OCI-LY7 (cell line): ENCODE data around the gene DHRSX. TPM values are rescaled to one million over a fixed set of nuclear protein-coding genes. Genes with fewer than 3 reads are reported as not detected.

Experiments used
- BruUV-seq: library from RNA; stranded (reverse); fragments of 400-500 nt; replicated peaks from 2 replicates; lab custom pipeline; 2021; lab: Mats Ljungman, UMichigan
- CTCF ChIA-PET: fragments of 300-600 bp; sonication (Branson Sonifier 250); formaldehyde crosslinking; loops from one replicate; lab custom pipeline; 2022; ENCODE audit warnings: antibody characterized with exemption; ENCODE audit not compliant: unreplicated experiment; lab: Charles Lee
- POLR2A ChIA-PET: fragments of 300-600 bp; sonication (Branson Sonifier 250); formaldehyde crosslinking; loops from one replicate; lab custom pipeline; 2022; ENCODE audit warnings: antibody characterized with exemption; lab: Charles Lee
- DNase-seq: peaks from one replicate; pipeline ENCODE4 v3.0.0-alpha.2; 2015; ENCODE audit warnings: low spot score
- H2AFZ ChIP-seq: fragments of 200-600 bp; sonication (generic), shearing (Covaris generic); 2 replicates; pipeline ENCODE4 v1.6.1; 2014; ENCODE audit warnings: mild to moderate bottlenecking, antibody characterized with exemption, low read length, moderate library complexity
- H3K27ac ChIP-seq: fragments of 200-600 bp; sonication (generic); 2 replicates; pipeline ENCODE4 v1.5.1; 2014; ENCODE audit warnings: mixed run types, low read depth, mild to moderate bottlenecking, moderate library complexity, low read length, inconsistent platforms; ENCODE audit not compliant: poor library complexity, severe bottlenecking
- H3K36me3 ChIP-seq: fragments of 200-600 bp; sonication (generic); 2 replicates; pipeline ENCODE4 v1.6.1; 2014; ENCODE audit warnings: mild to moderate bottlenecking, antibody characterized with exemption, low read length, moderate library complexity, mixed read lengths; ENCODE audit not compliant: insufficient read depth
- H3K4me1 ChIP-seq: fragments of 200-600 bp; sonication (generic); 2 replicates; pipeline ENCODE4 v1.5.1; 2014; ENCODE audit warnings: mild to moderate bottlenecking, low read length; ENCODE audit not compliant: insufficient read depth, poor library complexity, severe bottlenecking
- H3K4me2 ChIP-seq: fragments of 200-600 bp; sonication (generic); 2 replicates; pipeline ENCODE4 v1.6.1; 2014; ENCODE audit warnings: mild to moderate bottlenecking, low read length
- H3K4me3 ChIP-seq: fragments of 200-600 bp; sonication (generic); 2 replicates; pipeline ENCODE4 v1.5.1; 2014; ENCODE audit warnings: mild to moderate bottlenecking, low read depth, low read length; ENCODE audit not compliant: poor library complexity, severe bottlenecking
- H3K79me2 ChIP-seq: fragments of 200-600 bp; sonication (generic); 2 replicates; pipeline ENCODE4 v1.6.1; 2016; ENCODE audit warnings: low read depth, mild to moderate bottlenecking, low read length, moderate library complexity, mixed read lengths; ENCODE audit not compliant: insufficient read depth
- H3K9me2 ChIP-seq: fragments of 200-600 bp; sonication (generic); 2 replicates; pipeline ENCODE4 v1.6.1; 2016; ENCODE audit warnings: mild to moderate bottlenecking, low read length, mixed read lengths; ENCODE audit not compliant: insufficient read depth
- H3K9me3 ChIP-seq: fragments of 200-600 bp; sonication (generic); 2 replicates; pipeline ENCODE4 v1.6.1; 2014; ENCODE audit warnings: mild to moderate bottlenecking, mixed run types, low read length, mixed read lengths
- H4K20me1 ChIP-seq: fragments of 200-600 bp; sonication (generic); 2 replicates; pipeline ENCODE4 v1.6.1; 2014; ENCODE audit warnings: mild to moderate bottlenecking, antibody characterized with exemption, low read length, moderate library complexity, mixed read lengths; ENCODE audit not compliant: insufficient read depth
- EZH2phosphoT487 ChIP-seq: fragments of 200-600 bp; sonication (generic); IDR thresholded peaks from 2 replicates; pipeline ENCODE4 v1.6.1; 2018; ENCODE audit warnings: low read depth, borderline replicate concordance, mild to moderate bottlenecking, mixed run types, antibody characterized with exemption, low read length, moderate library complexity, mixed read lengths
- intact Hi-C: fragments of 100-400 bp; cut with micrococcal nuclease; formaldehyde crosslinking; loops from one replicate; pipeline ENCODE4 v1.10.0; 2022; ENCODE audit not compliant: unreplicated experiment
- total RNA-seq, 2 experiments: library from RNA; depleted of rRNA in 1 of 2; stranded (reverse); fragments of >200 nt in 1 of 2; shearing (Covaris generic) in 1 of 2; gene quantifications; 2 replicates each; pipeline ENCODE4 v1.2.3, GENCODE V29; 2014 to 2022
- TF ChIP-seq, protein P1 (sequence below): fragments of 200-600 bp; sonication (generic); conservative IDR thresholded peaks from 2 replicates; pipeline ENCODE4 v1.5.1; 2014; ENCODE audit warnings: mild to moderate bottlenecking, antibody characterized with exemption, low read length, moderate library complexity, mixed read lengths

DHRSX gene
- total RNA-seq, 2 experiments from 2014 or later, result 25.2 to 30.9 TPM

DNA sequence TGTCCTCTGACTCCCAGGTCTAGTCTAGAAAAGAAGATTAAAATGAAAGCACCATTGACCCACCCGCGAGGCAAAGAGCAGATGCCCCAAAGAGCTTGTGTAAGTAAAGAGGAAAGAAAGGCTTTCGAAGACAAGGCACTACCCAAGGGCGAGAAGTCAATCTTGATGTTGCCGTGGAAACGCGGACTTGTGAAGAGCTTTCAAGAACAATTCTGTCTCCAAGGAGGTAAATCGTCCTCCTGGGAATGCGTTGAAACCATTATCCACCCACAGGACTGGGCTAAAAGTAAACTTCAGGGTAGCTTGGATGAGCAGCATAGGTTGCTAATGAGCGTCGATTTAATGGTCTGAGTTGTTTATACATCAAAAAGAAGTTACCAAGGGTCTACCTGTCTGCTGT lies 189.3 kb downstream of the DHRSX start:
- H3K9me3 ChIP-seq, result no peaks in the 10 kb centered on the region
- no peak overlapping the region for H3K4me2 ChIP-seq
- H3K27ac ChIP-seq, result no peak overlapping the region
- H3K4me3 ChIP-seq, result no peak overlapping the region
- no peaks in the 10 kb centered on the region for H3K36me3 ChIP-seq
- no peak for TF ChIP-seq EZH2phosphoT487
- TF ChIP-seq, protein P1, sequence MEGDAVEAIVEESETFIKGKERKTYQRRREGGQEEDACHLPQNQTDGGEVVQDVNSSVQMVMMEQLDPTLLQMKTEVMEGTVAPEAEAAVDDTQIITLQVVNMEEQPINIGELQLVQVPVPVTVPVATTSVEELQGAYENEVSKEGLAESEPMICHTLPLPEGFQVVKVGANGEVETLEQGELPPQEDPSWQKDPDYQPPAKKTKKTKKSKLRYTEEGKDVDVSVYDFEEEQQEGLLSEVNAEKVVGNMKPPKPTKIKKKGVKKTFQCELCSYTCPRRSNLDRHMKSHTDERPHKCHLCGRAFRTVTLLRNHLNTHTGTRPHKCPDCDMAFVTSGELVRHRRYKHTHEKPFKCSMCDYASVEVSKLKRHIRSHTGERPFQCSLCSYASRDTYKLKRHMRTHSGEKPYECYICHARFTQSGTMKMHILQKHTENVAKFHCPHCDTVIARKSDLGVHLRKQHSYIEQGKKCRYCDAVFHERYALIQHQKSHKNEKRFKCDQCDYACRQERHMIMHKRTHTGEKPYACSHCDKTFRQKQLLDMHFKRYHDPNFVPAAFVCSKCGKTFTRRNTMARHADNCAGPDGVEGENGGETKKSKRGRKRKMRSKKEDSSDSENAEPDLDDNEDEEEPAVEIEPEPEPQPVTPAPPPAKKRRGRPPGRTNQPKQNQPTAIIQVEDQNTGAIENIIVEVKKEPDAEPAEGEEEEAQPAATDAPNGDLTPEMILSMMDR, result no peak
- no peaks in the 10 kb centered on the region for H3K79me2 ChIP-seq
- ChIA-PET CTCF (no interaction called here), POLR2A (no interaction called here)
- no peaks in the 10 kb centered on the region for H3K4me1 ChIP-seq
- no peaks in the 10 kb centered on the region for H4K20me1 ChIP-seq
- intact Hi-C loops, result no loop called here
- H2AFZ ChIP-seq, result no peak overlapping the region
- H3K9me2 ChIP-seq, result no peaks in the 10 kb centered on the region
- no TSS peak for BruUV-seq
- no peak for DNase-seq

DNA sequence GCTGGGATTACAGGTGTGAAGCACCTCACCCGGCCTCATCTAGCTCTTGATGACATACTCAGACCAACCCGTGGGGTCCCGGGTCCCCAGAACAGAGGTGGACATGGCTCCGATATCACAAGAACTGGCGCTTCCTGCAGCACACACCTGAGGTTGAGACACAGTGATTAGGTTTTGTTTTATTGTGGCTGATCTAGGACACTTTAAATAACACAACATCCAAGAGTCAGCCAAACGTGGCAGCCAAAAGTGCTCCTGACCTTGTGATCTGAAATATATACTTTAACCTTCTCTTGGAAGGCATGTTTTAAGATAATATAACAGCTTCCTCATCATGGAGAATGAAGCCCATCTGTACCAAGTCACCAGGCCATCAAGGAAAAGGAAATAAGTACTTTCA lies 198.9 kb downstream of the DHRSX start:
- no peaks in the 10 kb centered on the region for H3K36me3 ChIP-seq
- no peaks in the 10 kb centered on the region for H3K4me1 ChIP-seq
- H2AFZ ChIP-seq, result no peak overlapping the region
- H3K4me3 ChIP-seq, result no peak overlapping the region
- no peaks in the 10 kb centered on the region for H3K9me3 ChIP-seq
- no peak for DNase-seq
- TF ChIP-seq, protein P1, result no peak
- TF ChIP-seq EZH2phosphoT487, result no peak
- no peaks in the 10 kb centered on the region for H3K79me2 ChIP-seq
- ChIA-PET POLR2A (no interaction called here), CTCF (no interaction called here)
- H3K27ac ChIP-seq, result no peak overlapping the region
- H3K4me2 ChIP-seq, result no peak overlapping the region
- no peaks in the 10 kb centered on the region for H4K20me1 ChIP-seq
- intact Hi-C loops, result no loop called here
- BruUV-seq, result no TSS peak
- no peaks in the 10 kb centered on the region for H3K9me2 ChIP-seq

DNA sequence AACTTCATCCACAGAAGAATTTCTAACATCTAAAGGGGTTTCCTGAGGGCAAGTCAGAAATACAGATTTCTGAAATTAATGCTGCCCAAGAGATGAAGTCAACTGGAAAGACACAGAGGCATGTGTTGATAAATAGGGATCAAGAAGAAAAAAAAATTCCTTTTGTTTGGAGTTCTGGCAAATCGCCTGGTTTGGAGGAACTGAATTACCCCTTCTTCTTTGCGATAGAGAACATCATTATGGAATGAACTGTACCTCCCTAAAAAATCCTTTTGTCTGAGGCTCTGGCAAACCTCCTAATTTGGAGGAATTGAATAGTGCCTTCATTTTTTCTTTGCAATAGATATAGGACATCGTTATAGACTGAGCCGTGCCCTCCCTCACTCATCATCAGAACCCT lies 200.9 kb downstream of the DHRSX start:
- CTCF ChIA-PET, result no interaction called here
- no peak overlapping the region for H3K27ac ChIP-seq
- H3K4me2 ChIP-seq, result no peak overlapping the region
- intact Hi-C loops, result no loop called here
- H4K20me1 ChIP-seq, result no peaks in the 10 kb centered on the region
- TF ChIP-seq EZH2phosphoT487, result no peak
- TF ChIP-seq, protein P1, result no peak
- no peak for DNase-seq
- no peaks in the 10 kb centered on the region for H3K4me1 ChIP-seq
- H2AFZ ChIP-seq, result no peak overlapping the region
- POLR2A ChIA-PET, result no interaction called here
- no peaks in the 10 kb centered on the region for H3K36me3 ChIP-seq
- no peak overlapping the region for H3K4me3 ChIP-seq
- H3K79me2 ChIP-seq, result no peaks in the 10 kb centered on the region
- H3K9me2 ChIP-seq, result no peaks in the 10 kb centered on the region
- no TSS peak for BruUV-seq
- H3K9me3 ChIP-seq, result no peaks in the 10 kb centered on the region
